Measurements from ENCODE around the gene TH.

Gene TH

DNA sequence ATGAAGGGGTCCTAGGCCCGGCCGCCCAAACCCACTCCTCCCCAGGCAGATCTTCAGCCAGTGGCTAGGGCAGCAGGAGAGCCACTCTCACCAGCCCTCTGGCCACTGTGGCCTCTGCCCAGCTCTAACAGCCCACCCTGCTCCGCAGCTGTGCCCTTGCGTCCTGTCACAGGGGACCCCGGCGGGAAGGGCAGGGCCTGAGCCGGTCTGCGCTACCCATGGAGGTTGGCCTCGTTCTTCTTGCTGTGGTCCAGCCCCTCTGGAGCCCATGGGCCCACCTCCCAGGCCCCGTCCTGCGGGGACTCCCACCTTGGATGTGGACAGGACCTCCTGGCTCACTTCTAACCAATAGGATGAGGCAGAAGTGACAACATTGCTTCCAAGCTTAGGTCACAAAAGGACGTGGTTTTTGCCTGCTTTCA is 38.3 kb upstream of the TH start:
- Histone ChIP-seq H3K4me2 (ENCODE audit: low read length) (no peak overlapping the region), H3K4me1 (ENCODE audit: insufficient read depth, low read length, severe bottlenecking) (no peaks in the 10 kb centered on the region), H4K20me1 (ENCODE audit: insufficient read depth, low read length) (no peaks in the 10 kb centered on the region), H3K9me3 (ENCODE audit: low read length) (no peaks in the 10 kb centered on the region), H2AFZ (ENCODE audit: low read length) (no peak overlapping the region), H3K27me3 (ENCODE audit: insufficient read depth, low read length) (no peaks in the 10 kb centered on the region), H3K36me3 (ENCODE audit: insufficient read depth, low read length) (no peaks in the 10 kb centered on the region), H3K79me2 (ENCODE audit: insufficient read depth, low read length) (no peaks in the 10 kb centered on the region), H3K9me2 (ENCODE audit: low read depth, low read length) (no peaks in the 10 kb centered on the region), H3K4me3 (ENCODE audit: low read depth, low read length, poor library complexity, severe bottlenecking) (no peak overlapping the region), H3K27ac (ENCODE audit: low read depth, low read length, poor library complexity, severe bottlenecking) (no peak overlapping the region), H3K9ac (ENCODE audit: low read length) (no peak overlapping the region), H3F3A (ENCODE audit: insufficient read depth, low read length) (no peaks in the 10 kb centered on the region)
- TF ChIP-seq EZH2 (IDR thresholded peaks at IDR 0.05; ENCODE audit: borderline replicate concordance, low read length): no peak
- TF ChIP-seq, protein P1, sequence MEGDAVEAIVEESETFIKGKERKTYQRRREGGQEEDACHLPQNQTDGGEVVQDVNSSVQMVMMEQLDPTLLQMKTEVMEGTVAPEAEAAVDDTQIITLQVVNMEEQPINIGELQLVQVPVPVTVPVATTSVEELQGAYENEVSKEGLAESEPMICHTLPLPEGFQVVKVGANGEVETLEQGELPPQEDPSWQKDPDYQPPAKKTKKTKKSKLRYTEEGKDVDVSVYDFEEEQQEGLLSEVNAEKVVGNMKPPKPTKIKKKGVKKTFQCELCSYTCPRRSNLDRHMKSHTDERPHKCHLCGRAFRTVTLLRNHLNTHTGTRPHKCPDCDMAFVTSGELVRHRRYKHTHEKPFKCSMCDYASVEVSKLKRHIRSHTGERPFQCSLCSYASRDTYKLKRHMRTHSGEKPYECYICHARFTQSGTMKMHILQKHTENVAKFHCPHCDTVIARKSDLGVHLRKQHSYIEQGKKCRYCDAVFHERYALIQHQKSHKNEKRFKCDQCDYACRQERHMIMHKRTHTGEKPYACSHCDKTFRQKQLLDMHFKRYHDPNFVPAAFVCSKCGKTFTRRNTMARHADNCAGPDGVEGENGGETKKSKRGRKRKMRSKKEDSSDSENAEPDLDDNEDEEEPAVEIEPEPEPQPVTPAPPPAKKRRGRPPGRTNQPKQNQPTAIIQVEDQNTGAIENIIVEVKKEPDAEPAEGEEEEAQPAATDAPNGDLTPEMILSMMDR (IDR thresholded peaks at IDR 0.05; ENCODE audit: low read length): no peak

DNA sequence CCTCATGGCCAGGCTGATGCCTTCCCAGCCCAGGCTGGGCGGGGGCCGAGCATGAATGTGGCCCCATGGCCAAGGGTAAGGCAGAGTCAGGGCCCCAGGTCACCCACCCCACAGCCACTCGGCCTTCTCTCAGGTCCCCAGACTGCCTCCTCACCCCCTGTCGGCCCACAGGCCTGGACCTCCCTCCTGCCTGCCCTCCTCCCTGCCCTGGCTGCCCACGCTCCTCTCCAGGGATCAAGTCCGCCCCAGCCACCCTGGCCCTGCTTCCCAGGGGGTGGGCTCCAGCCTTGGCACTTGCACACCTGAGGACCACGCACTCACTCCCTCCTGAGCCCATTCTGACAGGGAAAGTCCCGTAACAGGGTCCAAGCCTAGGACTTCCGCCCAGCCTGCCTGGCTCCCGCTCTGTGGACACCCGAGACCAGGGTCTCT is 37.8 kb upstream of the TH start:
- no peak overlapping the region for H3K4me3 ChIP-seq (ENCODE audit: low read depth, low read length, poor library complexity, severe bottlenecking)
- no peaks in the 10 kb centered on the region for H3K27me3 ChIP-seq (ENCODE audit: insufficient read depth, low read length)

DNA sequence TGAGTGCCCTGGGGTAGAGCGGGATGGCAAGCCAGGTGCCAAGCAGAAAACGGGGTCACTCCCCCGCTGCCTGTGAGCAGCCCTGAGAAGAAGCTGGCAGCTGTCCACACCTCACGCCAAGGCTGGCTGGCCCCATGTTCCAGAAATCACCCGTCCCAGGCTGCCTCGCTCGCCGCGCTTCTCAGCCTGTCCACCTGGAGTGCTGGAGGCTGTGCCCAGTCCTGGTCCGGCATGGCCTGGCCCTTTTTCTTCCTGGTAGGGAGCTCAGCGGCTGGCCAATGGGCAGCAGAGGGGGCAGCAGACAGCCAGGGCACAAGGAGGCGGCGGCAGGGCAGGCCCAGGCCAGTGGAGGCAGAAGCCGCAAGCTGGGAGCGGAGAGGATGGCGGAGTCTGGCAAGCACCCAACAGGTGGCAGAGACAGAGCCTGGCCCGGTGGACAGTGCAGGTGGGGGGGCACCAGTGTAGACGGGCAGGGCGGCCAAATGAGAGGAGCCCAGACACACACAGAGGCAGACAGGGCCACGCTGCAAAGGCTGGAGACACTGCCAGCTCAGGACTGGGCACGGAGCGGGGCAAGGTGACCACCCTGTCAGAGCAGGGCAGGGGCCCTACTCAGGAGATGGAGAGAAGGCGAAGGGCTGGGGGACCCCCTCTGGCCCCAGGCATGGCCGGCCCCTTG is 37.2 kb upstream of the TH start:
- Histone ChIP-seq H3K9ac (ENCODE audit: low read length) (no peak overlapping the region), H4K20me1 (ENCODE audit: insufficient read depth, low read length) (no peaks in the 10 kb centered on the region), H3K4me3 (ENCODE audit: low read depth, low read length, poor library complexity, severe bottlenecking) (no peak overlapping the region), H3K9me3 (ENCODE audit: low read length) (no peaks in the 10 kb centered on the region), H3K36me3 (ENCODE audit: insufficient read depth, low read length) (no peaks in the 10 kb centered on the region), H3K4me2 (ENCODE audit: low read length) (no peak overlapping the region), H3K79me2 (ENCODE audit: insufficient read depth, low read length) (no peaks in the 10 kb centered on the region), H2AFZ (ENCODE audit: low read length) (no peak overlapping the region), H3K4me1 (ENCODE audit: insufficient read depth, low read length, severe bottlenecking) (no peaks in the 10 kb centered on the region), H3K9me2 (ENCODE audit: low read depth, low read length) (no peaks in the 10 kb centered on the region), H3F3A (ENCODE audit: insufficient read depth, low read length) (no peaks in the 10 kb centered on the region), H3K27me3 (ENCODE audit: insufficient read depth, low read length) (no peaks in the 10 kb centered on the region), H3K27ac (ENCODE audit: low read depth, low read length, poor library complexity, severe bottlenecking) (no peak overlapping the region)
- no peak for TF ChIP-seq EZH2 (IDR thresholded peaks at IDR 0.05; ENCODE audit: borderline replicate concordance, low read length)
- TF ChIP-seq, protein P1 (IDR thresholded peaks at IDR 0.05; ENCODE audit: low read length): no peak

More for the DNA sequence above, 37.8 kb upstream of the TH start:
- no peaks in the 10 kb centered on the region for H3F3A ChIP-seq (ENCODE audit: insufficient read depth, low read length)
- H4K20me1 ChIP-seq (ENCODE audit: insufficient read depth, low read length): no peaks in the 10 kb centered on the region
- H3K4me2 ChIP-seq (ENCODE audit: low read length): no peak overlapping the region
- no peaks in the 10 kb centered on the region for H3K9me3 ChIP-seq (ENCODE audit: low read length)
- H3K9me2 ChIP-seq (ENCODE audit: low read depth, low read length): no peaks in the 10 kb centered on the region
- no peaks in the 10 kb centered on the region for H3K79me2 ChIP-seq (ENCODE audit: insufficient read depth, low read length)
- no peaks in the 10 kb centered on the region for H3K36me3 ChIP-seq (ENCODE audit: insufficient read depth, low read length)
- no peak overlapping the region for H3K9ac ChIP-seq (ENCODE audit: low read length)
- no peak for TF ChIP-seq EZH2 (IDR thresholded peaks at IDR 0.05; ENCODE audit: borderline replicate concordance, low read length)
- TF ChIP-seq, protein P1 (IDR thresholded peaks at IDR 0.05; ENCODE audit: low read length): no peak
- H3K4me1 ChIP-seq (ENCODE audit: insufficient read depth, low read length, severe bottlenecking): no peaks in the 10 kb centered on the region
- no peak overlapping the region for H3K27ac ChIP-seq (ENCODE audit: low read depth, low read length, poor library complexity, severe bottlenecking)
- H2AFZ ChIP-seq (ENCODE audit: low read length): no peak overlapping the region
